Esophagus squamous epithelium (tissue), 4 donors: Measurements from ENCODE around the gene INSL4.

ENCODE experiments used
- POLR2A ChIP-seq, 4 donors: fragments of 450-650 bp; IDR thresholded peaks; one replicate each; pipeline ENCODE4 v1.6.1; 2017; ENCODE audit warnings: antibody characterized with exemption in 4 of 4, mild to moderate bottlenecking in 4 of 4, moderate library complexity in 3 of 4
- TF ChIP-seq, protein P1 (sequence below), 6 experiments: fragments of 450-650 bp in 4 of 6; fragments of 200-600 bp in 2 of 6; sonication (generic) in 2 of 6; IDR thresholded peaks; one replicate each; pipeline ENCODE4 v1.5.1; 2016 to 2019; ENCODE audit warnings: antibody characterized with exemption in 6 of 6, mild to moderate bottlenecking in 4 of 6, moderate library complexity in 4 of 6

DNA sequence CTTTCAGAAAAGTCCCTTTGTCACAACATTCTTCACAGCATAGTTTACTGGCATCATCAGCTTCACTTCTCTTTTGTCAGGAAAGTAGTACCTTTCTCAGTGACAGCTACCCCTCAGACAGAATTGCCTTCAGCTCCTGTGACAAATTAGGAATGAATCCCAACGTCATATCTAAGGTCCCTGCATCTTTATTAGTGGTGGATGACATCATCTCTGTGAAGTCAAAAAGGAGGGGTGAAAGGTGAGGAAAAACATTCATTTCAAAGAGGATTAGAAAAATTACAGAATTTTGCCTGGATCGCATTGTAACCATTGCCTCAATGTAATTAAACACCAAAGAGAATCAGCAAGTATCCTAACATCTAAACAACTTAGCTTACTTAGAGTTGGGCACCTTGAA, 37.9 kb upstream of the INSL4 start:
- no peak for TF ChIP-seq POLR2A (IDR thresholded peaks at IDR 0.05)
- TF ChIP-seq, protein P1, sequence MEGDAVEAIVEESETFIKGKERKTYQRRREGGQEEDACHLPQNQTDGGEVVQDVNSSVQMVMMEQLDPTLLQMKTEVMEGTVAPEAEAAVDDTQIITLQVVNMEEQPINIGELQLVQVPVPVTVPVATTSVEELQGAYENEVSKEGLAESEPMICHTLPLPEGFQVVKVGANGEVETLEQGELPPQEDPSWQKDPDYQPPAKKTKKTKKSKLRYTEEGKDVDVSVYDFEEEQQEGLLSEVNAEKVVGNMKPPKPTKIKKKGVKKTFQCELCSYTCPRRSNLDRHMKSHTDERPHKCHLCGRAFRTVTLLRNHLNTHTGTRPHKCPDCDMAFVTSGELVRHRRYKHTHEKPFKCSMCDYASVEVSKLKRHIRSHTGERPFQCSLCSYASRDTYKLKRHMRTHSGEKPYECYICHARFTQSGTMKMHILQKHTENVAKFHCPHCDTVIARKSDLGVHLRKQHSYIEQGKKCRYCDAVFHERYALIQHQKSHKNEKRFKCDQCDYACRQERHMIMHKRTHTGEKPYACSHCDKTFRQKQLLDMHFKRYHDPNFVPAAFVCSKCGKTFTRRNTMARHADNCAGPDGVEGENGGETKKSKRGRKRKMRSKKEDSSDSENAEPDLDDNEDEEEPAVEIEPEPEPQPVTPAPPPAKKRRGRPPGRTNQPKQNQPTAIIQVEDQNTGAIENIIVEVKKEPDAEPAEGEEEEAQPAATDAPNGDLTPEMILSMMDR (IDR thresholded peaks at IDR 0.05): no peak
